SK-MEL-5 (cell line): ENCODE results near the gene SLC25A26. TPM values are rescaled to one million over a fixed set of nuclear protein-coding genes. Genes with fewer than 3 reads are reported as not detected.

ENCODE experiments used
- DNase-seq: peaks from one replicate; pipeline ENCODE4 v3.0.0-alpha.2; 2016; ENCODE audit warnings: low read depth, low spot score
- in situ Hi-C: cut with HindIII; loops from 2 replicates; pipeline ENCODE4 v1.10.0; 2016; ENCODE audit warnings: low sequenced_read_pairs, high pct_unique_total_duplicates, low pct_unique_long_range_greater_than_20kb
- polyA plus RNA-seq, 2 experiments: library from polyadenylated mRNA; depleted of rRNA; stranded (reverse); fragments of >200 nt; gene quantifications; 2 replicates each; pipeline ENCODE4 v1.2.3, GENCODE V29; 2015
- total RNA-seq: library from RNA; depleted of rRNA; stranded (reverse); fragments of >200 nt; shearing (Covaris generic); gene quantifications from 2 replicates; pipeline ENCODE4 v1.2.3, GENCODE V29; 2014; rRNA removed

SLC25A26 gene, protein sequence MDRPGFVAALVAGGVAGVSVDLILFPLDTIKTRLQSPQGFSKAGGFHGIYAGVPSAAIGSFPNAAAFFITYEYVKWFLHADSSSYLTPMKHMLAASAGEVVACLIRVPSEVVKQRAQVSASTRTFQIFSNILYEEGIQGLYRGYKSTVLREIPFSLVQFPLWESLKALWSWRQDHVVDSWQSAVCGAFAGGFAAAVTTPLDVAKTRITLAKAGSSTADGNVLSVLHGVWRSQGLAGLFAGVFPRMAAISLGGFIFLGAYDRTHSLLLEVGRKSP
- total RNA-seq = 26.5 and 32.7 TPM in 2 replicates
- 21.5 and 22.0 TPM in 2 replicates for polyA plus RNA-seq (2015; cell fraction: cytosol; rRNA removed)
- 17.2 and 18.7 TPM in 2 replicates for polyA plus RNA-seq (2015; cell fraction: nucleus; rRNA removed)

DNA sequence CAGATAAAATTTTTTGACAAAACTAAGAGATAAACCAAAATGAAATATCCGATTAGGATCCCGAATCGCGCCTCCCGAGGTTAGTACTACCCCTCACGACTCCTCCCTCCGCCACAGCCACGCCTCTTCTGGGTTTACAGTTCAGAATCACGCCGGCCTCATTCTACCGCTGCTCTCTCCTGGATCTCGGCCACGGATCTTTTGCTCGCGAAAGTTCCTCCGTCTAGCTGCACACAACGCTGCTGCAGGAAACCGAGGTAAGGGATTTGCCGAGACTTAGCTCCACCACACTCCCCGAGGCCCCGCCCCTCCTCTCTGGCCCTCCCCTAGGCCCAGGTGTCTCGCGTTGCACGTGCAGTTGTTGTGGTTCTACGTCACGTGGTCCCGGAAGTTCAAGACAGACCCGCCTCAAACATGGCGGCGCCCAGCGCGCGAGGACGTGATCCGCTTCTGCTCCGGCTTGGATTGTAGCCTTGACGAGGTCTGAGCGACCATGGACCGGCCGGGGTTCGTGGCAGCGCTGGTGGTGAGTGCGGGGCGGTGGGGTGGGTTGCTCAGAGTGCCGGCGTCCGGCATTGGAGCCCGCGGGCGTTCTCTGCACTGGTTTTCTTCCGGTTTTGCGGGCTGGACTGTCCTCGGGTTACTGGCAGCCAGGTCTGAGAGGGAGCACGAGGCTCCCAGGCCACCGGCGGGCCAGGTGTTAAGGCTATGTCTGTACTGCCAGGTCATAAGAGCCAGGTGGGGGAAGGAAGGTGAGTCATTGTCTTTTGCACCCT, at the start of gene SLC25A26:
SLC25A26 (plus strand) TSS at position 400 of the 776 bp plus-strand sequence; CDS start at position 494, 94 bp downstream.
- DNase-seq = peak; percentile 95
- in situ Hi-C loops = no loop called here

DNA sequence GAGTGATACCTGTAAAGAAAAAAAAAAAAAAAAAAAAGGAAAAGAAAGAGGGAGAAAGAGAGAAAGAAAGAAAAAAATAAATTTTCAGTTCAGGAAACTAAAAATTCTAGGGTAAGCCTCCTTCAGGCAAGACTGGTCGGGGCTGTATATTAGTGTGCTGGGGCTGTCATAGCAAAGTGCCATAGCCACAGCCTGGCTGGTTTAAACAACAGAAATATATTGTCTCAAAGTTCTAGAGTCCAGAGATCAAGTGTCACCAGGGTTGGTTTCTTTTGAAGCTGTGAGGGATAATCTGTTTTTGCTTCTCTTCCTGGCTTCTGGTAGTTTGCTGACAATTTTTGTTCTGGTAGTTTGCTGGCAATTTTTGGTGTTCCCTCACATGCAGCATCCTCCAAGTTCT, 48.4 kb upstream of the SLC25A26 start:
- DNase-seq = no peak
- in situ Hi-C loops = no loop called here

DNA sequence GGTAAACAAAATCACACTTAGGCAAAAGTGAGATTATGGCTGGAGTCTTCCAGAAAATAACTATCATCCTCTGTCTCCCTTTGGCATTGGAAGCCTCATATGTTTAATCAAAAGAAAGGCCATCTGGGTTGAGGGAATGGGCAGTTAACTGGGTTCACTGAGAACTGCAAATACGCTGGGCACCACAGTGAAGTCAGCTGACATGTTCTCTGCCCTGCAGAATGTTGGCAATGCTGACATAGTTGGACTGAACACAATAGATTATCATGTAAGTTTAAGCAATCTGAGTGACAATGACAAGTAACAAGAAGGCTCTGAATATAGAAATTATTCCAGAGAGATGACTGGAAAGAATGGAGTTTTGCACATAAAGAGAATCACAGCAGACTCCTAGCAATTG, 43.8 kb upstream of the SLC25A26 start:
- in situ Hi-C loops = no loop called here
- DNase-seq = no peak

DNA sequence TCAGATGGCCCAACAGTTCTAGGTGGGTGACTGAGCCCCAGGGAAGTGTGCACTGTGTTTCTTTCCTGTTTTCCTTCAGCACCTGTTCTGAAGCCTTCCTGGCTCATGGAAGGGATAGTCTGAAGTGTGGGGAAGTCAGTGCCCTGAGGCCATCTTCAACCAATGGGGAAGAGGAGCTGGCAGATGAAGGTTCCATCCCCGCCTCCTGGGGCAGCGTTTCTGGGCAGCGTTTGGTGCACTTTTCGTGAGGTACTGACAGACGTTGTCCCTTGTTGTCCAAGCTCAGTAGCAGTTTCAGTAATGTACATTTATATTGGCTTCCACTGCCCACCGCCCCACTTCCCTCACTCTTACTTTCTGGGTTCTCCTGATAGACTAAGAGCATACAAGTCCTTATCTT, 42.6 kb upstream of the SLC25A26 start:
- in situ Hi-C loops = no loop called here
- no peak for DNase-seq

DNA sequence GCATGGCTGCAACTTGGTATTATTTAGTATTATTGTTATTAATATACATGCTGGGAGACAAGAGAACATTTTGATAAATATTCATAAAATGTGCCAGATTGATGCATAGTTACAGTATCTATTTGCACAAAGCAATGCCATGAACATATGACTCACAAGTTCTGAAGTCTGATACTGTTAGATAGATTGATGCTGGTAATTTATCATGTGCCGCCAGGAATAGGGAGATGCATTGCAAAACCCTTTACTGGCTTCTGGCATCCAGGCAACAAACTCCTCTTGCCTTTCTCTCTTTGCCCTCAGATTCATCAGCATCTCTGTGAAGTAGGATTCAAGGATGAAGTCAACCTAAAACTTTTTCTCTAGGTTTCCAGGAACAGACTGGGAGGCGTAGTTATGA, 41.0 kb upstream of the SLC25A26 start:
- no peak for DNase-seq
- in situ Hi-C loops = no loop called here

DNA sequence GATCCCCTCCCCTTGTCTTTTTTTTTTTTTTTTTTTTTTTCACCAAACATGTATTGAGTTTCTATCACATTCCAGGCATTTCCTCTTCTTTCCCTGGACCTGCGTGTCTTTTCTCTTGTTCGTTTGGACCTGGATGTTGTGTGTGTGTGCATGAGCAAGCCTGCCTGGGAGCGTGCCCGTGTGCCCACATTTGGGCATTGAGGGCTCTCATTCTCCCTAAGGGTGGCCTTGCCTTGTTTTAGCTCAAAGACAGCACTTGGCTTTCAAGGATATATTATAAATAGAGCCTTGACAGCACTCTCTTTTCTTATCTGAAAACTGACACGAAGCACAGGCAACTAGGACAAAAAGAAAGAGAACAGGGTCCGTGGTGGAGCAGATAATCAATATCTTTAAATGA, 39.0 kb upstream of the SLC25A26 start:
- no peak for DNase-seq
- in situ Hi-C loops = no loop called here

DNA sequence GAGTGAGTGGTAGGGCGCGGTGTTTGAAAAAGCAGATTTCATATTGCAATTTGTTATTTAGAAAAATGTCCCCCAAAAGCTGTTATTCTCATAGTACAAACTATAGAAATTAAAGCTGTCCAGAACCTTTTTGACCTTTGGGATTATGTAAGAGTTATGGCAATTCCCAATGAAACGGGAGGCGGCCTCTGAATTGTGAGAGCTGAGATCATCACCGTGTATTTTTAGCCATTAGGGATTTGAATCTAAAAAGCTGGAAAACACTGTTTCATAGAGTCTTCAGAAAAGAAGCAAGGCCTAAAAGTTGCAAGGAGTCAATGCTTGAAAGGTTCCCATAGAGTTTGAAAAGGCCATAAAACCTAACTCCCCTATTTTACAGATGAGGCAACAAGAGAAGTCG, 38.6 kb upstream of the SLC25A26 start:
- no peak for DNase-seq

DNA sequence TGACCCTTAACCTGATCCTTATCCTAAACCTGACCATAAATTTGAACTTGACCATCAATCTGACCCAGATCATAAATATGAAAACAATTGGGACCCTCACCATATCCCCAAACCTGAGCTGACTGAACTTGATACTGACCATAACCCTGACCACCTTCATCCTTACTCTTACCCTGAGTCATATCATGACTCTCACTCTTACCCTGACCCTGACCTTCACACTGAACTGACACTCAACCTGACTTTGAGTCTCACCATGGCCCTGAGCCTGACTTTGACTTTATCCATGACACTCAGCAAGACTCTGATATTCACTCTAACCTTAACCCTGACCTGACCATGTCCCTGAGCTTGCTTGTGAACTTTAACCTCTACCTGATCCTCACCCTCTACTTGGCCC, 34.3 kb upstream of the SLC25A26 start:
- in situ Hi-C loops = no loop called here
- no peak for DNase-seq

More for the DNA sequence above, 38.6 kb upstream of the SLC25A26 start:
- in situ Hi-C loops = no loop called here

DNA sequence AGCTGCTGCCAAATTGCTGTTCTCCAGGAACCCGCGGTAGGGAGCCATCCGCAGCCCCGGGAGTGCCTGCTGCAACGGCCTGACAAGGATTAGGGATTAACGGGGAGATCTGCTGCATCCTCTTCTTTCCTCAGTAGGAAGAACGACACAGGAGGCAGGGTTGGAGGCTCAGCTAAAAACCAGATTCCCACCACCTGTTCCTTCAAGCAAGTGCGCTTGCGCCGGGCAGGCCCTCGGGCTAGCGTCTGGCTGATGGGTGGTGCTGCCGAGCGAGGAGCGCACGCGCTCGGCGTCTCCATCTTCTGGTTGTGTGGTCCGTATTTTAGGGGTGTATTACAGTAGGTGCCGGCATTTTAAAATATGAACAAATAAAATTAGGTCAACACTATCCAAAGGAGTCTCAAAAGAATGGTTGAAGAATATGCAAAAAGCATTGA, 25.4 kb upstream of the SLC25A26 start:
- in situ Hi-C loops = no loop called here

DNA sequence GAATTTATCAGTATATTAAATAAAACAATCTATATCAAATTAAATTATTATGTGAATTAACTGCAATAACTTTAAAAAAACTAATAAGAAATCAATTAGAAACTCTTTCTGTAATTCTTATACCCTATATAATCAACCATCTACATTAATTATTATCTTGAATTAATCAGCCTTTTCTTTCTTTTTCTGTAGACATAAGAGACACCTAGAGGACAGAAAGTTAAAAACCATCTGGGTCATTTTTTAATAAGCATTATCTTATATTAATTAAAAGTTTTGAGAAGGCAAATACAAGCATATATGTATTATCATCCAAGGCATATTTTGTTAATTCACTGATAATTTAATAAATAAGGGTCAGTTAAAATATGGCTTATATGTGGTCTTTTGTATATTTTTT, 24.2 kb upstream of the SLC25A26 start:
- DNase-seq = peak; percentile 4
- in situ Hi-C loops = no loop called here

More for the DNA sequence above, 25.4 kb upstream of the SLC25A26 start:
- DNase-seq = peak; percentile 24

DNA sequence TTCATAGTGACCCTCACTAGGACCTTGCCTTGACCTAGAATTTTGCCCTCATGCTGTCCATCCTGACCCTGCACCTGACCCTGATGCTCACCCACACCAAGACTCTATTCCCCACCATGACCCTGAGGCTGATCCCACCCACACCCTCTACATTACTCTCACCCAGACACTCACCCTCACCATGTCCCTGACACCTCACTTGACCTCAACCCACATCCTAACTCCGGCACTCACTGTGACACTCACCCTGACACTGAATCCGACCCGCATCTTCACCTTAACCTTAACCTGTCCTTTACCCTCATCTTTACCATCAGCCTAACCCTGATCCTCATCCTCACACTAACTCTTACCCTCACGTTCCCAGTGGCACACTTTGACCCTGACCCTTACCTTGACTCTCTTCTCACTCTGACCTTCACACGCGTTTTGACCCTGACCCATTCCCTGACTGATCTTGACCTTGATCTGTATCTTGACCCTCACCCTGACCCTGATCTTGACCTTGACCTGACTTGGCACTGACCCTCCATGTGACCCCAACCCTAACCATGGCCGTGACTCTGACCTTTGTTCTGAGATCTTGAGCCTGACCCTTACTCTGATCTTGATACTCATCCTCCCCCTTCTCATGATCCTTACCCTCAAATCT, 22.2 kb upstream of the SLC25A26 start:
- in situ Hi-C loops = no loop called here
- no peak for DNase-seq

DNA sequence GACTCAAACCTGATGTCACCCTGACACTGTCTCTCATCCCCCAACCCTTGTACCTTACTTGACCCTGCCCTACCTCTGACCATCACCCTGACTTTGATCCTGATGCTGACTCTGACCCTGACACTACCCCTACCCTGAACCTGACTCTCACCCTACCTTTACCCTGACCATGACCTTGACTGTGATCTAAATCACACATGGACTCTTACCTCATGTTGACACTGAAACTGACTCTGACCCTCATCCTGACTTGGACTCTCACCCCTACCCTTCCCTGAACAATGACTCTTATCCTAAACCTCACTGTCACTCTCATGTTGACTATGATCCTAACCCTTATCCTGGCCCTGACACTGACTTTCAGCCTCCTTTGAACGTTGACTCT, 21.7 kb upstream of the SLC25A26 start:
- no peak for DNase-seq
- in situ Hi-C loops = no loop called here

DNA sequence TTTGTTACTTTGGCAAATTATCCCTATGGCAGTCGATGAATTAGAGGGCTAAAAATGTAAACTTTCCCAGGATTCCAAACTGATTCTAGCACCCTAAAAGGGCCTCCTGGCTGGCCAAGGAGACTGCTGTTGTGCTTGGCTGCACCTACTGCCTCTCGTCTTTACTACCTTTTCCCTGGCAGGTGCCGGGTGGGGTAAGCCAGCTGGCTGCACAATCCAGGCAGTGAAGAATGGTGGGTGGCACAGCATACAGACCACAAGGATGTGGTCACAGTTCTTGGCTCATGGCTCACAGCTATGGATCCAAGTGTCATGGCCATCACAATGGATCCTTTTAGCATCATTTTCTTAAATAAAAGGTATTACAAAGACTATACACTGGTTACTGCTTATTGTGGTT, 20.7 kb upstream of the SLC25A26 start:
- in situ Hi-C loops = no loop called here
- DNase-seq = peak; percentile 30

DNA sequence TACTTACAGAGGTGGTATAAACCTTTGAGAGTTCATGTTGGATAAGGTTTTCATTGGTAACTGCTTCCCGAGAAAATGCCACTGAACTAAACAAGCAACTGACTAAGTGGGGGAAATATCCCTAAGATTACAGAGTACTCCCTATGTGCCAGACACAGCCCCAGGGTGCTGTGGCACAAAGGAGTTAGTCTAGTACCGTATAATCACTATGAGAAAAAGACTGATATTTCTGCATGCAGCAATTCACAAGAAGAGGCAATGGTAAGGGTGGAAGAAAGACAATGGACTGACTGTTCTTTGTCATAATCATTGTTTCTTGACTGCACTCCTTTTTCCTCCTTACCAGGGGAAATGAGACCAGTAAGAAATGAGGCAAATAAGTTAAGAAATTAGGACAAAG, 20.0 kb upstream of the SLC25A26 start:
- in situ Hi-C loops = no loop called here
- DNase-seq = peak; percentile 93

DNA sequence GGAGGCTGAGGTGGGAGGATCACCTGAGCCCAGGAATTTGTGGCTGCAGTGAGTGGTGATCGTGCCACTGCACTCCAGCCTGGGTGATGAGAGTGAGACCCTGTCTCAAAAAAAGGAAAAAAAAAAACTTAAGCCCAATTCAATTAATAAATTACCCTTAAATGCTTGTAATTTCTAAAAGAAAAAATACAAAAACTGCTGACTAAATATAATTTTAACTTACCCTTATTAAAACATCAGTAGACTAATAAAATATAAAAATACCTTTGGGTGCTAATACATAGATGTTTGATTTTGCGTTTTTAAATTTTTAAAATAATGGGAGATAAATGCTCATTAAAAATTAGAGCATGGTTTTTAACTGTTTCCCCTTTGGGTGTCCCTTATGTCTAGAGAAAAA, 17.5 kb upstream of the SLC25A26 start:
- no peak for DNase-seq
- in situ Hi-C loops = no loop called here

DNA sequence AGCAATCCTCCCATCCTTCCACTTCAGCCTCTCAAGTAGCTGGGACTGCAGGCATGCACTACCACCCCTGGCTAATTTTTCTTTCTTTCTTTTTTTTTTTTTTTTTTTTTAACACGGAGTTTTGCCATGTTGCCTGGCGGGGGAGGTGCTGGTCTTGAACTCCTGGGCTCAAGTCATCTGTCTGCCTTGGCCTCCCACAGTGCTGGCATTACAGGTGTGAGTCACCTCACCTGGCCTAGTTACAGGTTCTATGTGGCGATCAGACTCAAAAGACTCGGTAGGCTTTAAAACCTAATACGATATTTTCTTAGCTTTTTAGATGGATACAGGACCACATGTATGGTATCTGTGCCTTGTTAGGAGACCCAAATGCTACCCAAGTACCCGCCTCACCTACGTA, 14.0 kb upstream of the SLC25A26 start:
- in situ Hi-C loops = no loop called here
- no peak for DNase-seq

DNA sequence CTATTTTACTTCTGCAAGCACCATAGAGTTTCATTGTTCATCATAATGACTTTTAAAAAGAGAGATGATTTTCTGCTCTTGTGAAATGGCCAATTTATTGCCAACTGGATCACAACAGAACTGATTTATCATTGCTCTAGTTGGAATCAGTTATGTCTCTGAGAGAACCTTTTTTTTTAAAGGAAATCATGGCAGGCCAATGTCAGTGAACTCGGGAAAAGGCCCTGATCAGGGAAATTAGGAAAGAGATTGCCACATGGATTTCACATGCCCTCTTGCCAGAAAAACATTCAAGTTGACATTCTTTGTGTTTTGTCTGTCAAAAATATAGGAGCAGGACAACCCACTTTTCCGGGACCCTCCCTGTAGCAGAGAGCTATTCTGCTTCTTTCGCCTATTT, 12.6 kb upstream of the SLC25A26 start:
- no peak for DNase-seq
- in situ Hi-C loops = no loop called here

DNA sequence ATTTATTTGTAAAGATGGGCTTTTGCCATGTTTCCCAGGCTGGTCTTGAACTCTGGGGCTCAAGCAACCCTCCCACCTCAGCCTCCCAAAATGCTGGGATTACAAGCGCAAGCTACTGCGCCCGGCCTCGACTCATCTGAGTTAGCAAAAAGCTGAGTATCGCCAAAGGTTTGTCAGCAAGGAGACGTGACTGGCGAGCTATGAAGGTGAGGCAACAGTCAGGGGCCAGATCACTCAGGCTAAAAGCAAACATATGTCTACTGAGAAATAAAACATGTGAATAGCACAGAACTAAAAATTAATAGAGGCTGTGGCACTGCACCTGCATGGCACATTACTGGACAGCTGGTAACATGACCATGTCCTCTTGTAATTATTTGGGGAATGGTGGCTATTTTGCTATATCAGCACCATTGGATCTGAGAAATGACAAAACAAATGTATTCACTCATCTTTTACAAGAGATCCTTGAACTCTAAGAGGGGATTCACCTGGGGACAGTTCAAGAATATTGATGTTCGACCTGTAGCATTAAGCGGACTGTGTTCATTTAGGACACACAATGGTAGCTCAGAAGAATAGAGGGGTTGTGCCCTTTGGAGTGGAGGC, 10.0 kb upstream of the SLC25A26 start:
- in situ Hi-C loops = no loop called here
- no peak for DNase-seq
